ENCODE data around the gene MED28.

DNA sequence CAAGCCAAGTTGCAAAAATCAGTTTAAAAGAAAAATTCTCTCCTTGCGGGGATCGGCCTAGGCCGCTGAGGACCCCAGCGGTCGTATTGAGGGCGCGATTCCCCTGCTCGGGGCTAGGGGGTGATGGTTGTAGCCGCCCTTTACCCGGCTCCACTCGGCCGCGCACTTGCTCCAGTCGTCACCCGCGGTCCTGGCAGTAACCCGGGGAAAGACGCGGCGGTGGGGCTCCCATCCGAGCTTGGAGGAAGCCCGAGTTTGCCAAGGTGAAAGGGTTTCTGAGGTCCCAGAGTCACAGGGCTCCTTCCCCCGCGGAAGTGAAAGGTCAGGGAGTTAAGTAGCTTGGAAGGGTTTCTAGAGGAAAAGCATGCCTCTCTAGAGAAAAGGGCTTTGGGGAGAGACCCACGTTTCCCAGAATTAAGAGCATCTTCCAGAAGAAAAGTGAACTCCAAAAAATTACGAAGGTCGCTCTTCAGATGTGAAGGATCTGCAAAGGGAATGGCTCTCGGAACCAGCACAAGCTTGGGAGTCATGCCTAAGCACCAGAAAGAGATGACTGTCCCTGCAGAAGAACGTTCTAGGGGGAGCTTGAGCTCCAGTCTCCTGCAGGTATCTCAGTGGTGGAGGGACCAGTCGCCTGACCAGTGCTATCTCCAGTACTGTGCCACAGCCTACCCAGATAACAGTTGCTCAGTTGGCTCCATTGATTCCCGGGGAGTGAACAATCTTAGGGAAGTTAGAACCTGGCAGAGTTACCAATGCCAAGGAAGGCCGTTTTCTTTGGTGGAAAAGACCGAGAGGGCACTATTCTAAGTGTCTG is 36.6 kb upstream of the MED28 start:
- TF ChIP-seq EZH2 (optimal IDR thresholded peaks at IDR 0.05; ENCODE audit: low read depth, low read length) (no peak), CTCF (IDR thresholded peaks at IDR 0.05; ENCODE audit: low read length) (peak; percentile 14), EZH2phosphoT487 (IDR thresholded peaks at IDR 0.05; ENCODE audit: low read length) (no peak)

Measured in MM.1S (cell line).